Activated CD8-positive, alpha-beta T cell treated with anti-CD3 and anti-CD28 coated beads for 36 hours (primary cell): ENCODE results near the gene GSK3B. TPM values are rescaled to one million over a fixed set of nuclear protein-coding genes. Genes with fewer than 3 reads are reported as not detected.

Experiments used
- ATAC-seq: fragments of 200-7000 bp; cut with Tn5 transposase; one replicate; pipeline ENCODE4 v1.10.0; 2021; ENCODE audit warnings: mild to moderate bottlenecking, moderate library complexity
- CTCF ChIA-PET: fragments of 350-600 bp; sonication (Branson Sonifier 250); formaldehyde crosslinking; loops from one replicate; lab custom pipeline; 2021; ENCODE audit warnings: antibody characterized with exemption; lab: Charles Lee
- POLR2A ChIA-PET: fragments of 350-600 bp; sonication (Branson Sonifier 250); formaldehyde crosslinking; loops from one replicate; lab custom pipeline; 2021; ENCODE audit warnings: antibody characterized with exemption; lab: Charles Lee
- DNase-seq: peaks from one replicate; pipeline ENCODE4 v3.0.0-alpha.2; 2020
- H3K27ac Mint-ChIP-seq: one replicate; pipeline ENCODE4 v1.8.0; 2021; ENCODE audit warnings: mild to moderate bottlenecking, mixed read lengths
- H3K27me3 Mint-ChIP-seq: one replicate; pipeline ENCODE4 v1.8.0; 2021; ENCODE audit warnings: mixed read lengths
- H3K36me3 Mint-ChIP-seq: one replicate; pipeline ENCODE4 v1.8.0; 2021; ENCODE audit warnings: low read depth, mixed read lengths
- H3K4me1 Mint-ChIP-seq: one replicate; pipeline ENCODE4 v1.8.0; 2021; ENCODE audit warnings: low read depth, mixed read lengths
- H3K4me3 Mint-ChIP-seq: one replicate; pipeline ENCODE4 v1.8.0; 2021; ENCODE audit warnings: mild to moderate bottlenecking, moderate library complexity, mixed read lengths
- H3K9me3 Mint-ChIP-seq: one replicate; pipeline ENCODE4 v1.8.0; 2021; ENCODE audit warnings: mixed read lengths
- intact Hi-C: fragments of 100-400 bp; cut with micrococcal nuclease; formaldehyde crosslinking; loops from one replicate; pipeline ENCODE4 v1.10.0; 2022
- total RNA-seq, 2 experiments: library from RNA; stranded (reverse); gene quantifications; one replicate each; pipeline ENCODE4 v1.2.3, GENCODE V29; 2021
- TF ChIP-seq, protein P1 (sequence below): fragments of 200-600 bp; IDR thresholded peaks from one replicate; pipeline ENCODE4 v1.8.0; 2022; ENCODE audit warnings: antibody characterized with exemption, mild to moderate bottlenecking

The GSK3B gene
- total RNA-seq, 2 experiments from 2014 or later: 29.0 to 32.1 TPM

DNA sequence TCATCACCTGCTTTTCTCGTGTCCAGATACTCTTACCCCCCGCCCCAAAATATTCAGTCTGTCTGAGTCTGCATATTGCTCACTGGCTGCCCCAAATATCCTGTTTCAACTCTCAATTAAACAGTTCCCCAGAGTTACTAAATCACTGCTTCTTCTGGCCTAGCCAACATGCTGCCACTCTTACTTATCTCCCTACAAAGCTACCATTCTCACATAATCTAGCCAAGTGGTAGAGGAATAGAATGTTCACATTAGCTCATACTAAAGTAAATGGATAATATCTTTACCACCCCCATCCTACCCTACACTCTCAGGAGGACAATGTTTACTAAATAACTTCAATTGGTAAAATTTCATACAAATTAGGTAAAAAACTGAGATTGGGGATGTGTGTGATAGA lies 234.5 kb downstream of the GSK3B start:
- H3K36me3 Mint-ChIP-seq: peaks cover 63% of the 10 kb centered on the region
- ChIA-PET POLR2A (no interaction called here), CTCF (interaction anchor here (0.6 to 1.5 kb wide), 3 partner anchors 21 to 56 kb away, joined by 3 to 5 read pairs (median 3); no protein-coding TSS in a partner anchor)
- H3K27ac Mint-ChIP-seq: no peak overlapping the region
- H3K4me3 Mint-ChIP-seq: no peak overlapping the region
- intact Hi-C loops: no loop called here
- H3K9me3 Mint-ChIP-seq: peaks cover 12% of the 10 kb centered on the region
- no peaks in the 10 kb centered on the region for H3K27me3 Mint-ChIP-seq
- no peak for DNase-seq
- peaks cover 3% of the 10 kb centered on the region for H3K4me1 Mint-ChIP-seq
- ATAC-seq: no peak
- TF ChIP-seq, protein P1, sequence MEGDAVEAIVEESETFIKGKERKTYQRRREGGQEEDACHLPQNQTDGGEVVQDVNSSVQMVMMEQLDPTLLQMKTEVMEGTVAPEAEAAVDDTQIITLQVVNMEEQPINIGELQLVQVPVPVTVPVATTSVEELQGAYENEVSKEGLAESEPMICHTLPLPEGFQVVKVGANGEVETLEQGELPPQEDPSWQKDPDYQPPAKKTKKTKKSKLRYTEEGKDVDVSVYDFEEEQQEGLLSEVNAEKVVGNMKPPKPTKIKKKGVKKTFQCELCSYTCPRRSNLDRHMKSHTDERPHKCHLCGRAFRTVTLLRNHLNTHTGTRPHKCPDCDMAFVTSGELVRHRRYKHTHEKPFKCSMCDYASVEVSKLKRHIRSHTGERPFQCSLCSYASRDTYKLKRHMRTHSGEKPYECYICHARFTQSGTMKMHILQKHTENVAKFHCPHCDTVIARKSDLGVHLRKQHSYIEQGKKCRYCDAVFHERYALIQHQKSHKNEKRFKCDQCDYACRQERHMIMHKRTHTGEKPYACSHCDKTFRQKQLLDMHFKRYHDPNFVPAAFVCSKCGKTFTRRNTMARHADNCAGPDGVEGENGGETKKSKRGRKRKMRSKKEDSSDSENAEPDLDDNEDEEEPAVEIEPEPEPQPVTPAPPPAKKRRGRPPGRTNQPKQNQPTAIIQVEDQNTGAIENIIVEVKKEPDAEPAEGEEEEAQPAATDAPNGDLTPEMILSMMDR: no peak

GRCh38 chr3:119858957-119859356 lies 235.3 kb downstream of the GSK3B start:
- H3K4me3 Mint-ChIP-seq: no peak overlapping the region
- POLR2A ChIA-PET: no interaction called here
- no peak for DNase-seq
- peaks cover 12% of the 10 kb centered on the region for H3K9me3 Mint-ChIP-seq
- ATAC-seq: no peak
- H3K27ac Mint-ChIP-seq: no peak overlapping the region
- peaks cover 62% of the 10 kb centered on the region for H3K36me3 Mint-ChIP-seq
- intact Hi-C loops: no loop called here
- no peaks in the 10 kb centered on the region for H3K27me3 Mint-ChIP-seq
- H3K4me1 Mint-ChIP-seq: peaks cover 3% of the 10 kb centered on the region
- TF ChIP-seq, protein P1: no peak
- CTCF ChIA-PET: interaction anchor here (1.1 to 1.6 kb wide), 3 partner anchors 11 to 27 kb away, joined by 3 to 4 read pairs (median 3); no protein-coding TSS in a partner anchor

- no peak for DNase-seq
- Mint-ChIP-seq H3K4me3 (no peak overlapping the region), H3K36me3 (peaks cover 48% of the 10 kb centered on the region), H3K4me1 (no peaks in the 10 kb centered on the region), H3K27me3 (no peaks in the 10 kb centered on the region), H3K27ac (no peak overlapping the region), H3K9me3 (peaks cover 8% of the 10 kb centered on the region)
- intact Hi-C loops: no loop called here
- no peak for ATAC-seq
- ChIA-PET CTCF (no interaction called here), POLR2A (no interaction called here)
- TF ChIP-seq, protein P1: no peak
These were observed 237.6 kb downstream of the GSK3B start for GRCh38 chr3:119856695-119857094.

- POLR2A ChIA-PET: no interaction called here
- Mint-ChIP-seq H3K27me3 (no peaks in the 10 kb centered on the region), H3K4me1 (peaks cover 3% of the 10 kb centered on the region), H3K4me3 (no peak overlapping the region), H3K9me3 (peaks cover 4% of the 10 kb centered on the region), H3K27ac (no peak overlapping the region), H3K36me3 (peaks cover 45% of the 10 kb centered on the region)
- CTCF ChIA-PET: no interaction called here
- TF ChIP-seq, protein P1: no peak
- no peak for ATAC-seq
- intact Hi-C loops: no loop called here
- no peak for DNase-seq
These were observed 245.1 kb downstream of the GSK3B start for GRCh38 chr3:119849126-119849525.

GRCh38 chr3:119841808-119842471 lies 252.3 kb downstream of the GSK3B start:
- ChIA-PET POLR2A (no interaction called here), CTCF (no interaction called here)
- intact Hi-C loops: no loop called here
- no peak overlapping the region for H3K4me3 Mint-ChIP-seq
- TF ChIP-seq, protein P1: no peak
- H3K4me1 Mint-ChIP-seq: no peaks in the 10 kb centered on the region
- no peaks in the 10 kb centered on the region for H3K27me3 Mint-ChIP-seq
- no peak for DNase-seq
- ATAC-seq: no peak
- H3K27ac Mint-ChIP-seq: no peak overlapping the region
- peaks cover 4% of the 10 kb centered on the region for H3K9me3 Mint-ChIP-seq
- peaks cover 35% of the 10 kb centered on the region for H3K36me3 Mint-ChIP-seq
